Measurements from ENCODE around the gene IPO7.
"Not testable (repeated sequence)": the region's sequence is repeated elsewhere in the genome, so short reads cannot be mapped to it uniquely, and the experiment has no call there.

Gene IPO7

GRCh38 chr11:9384535-9385326, at the start of gene IPO7:
TSS of gene IPO7 (plus strand) at chr11:9384652. CDS start at chr11:9384764, 112 bp downstream.
- Mint-ChIP-seq H3K4me3 (peak within 1 kb of the TSS; percentile 93), H3K4me1 (peaks cover 38% of the 10 kb centered on the region), H3K9me3 (peaks cover 8% of the 10 kb centered on the region), H3K27ac (peak within 1 kb of the TSS; percentile 99), H3K27me3 (ENCODE audit: low read depth, poor library complexity) (peaks cover 3% of the 10 kb centered on the region), H3K36me3 (ENCODE audit: low read depth) (peaks cover 28% of the 10 kb centered on the region)
- no peak for TF ChIP-seq CTCF (IDR thresholded peaks at IDR 0.05)
- peak; percentile 82 for DNase-seq

DNA sequence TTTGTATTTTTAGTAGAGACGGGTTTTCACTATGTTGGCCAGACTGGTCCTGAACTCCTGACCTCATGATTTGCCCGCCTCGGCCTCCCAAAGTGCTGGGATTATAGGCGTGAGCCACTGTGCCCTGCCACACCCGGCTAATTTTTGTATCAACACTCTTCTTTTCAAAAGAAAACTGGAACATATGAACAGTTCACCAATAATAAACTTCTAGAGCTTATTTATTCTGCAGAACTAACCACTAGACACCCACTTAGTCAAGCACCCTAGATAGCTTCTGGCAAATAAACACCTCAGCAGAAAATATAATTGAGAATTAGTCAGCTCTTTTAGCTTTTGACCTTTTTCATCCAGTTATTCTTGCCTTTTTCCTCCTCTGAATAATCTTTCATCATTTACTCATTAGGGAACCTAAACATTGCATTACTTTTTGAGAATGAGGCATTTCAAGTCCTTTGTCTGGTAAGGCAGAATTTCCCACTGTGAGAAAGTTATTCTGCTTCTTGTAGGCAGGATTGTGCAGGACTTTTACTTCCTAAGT, 42.7 kb upstream of the IPO7 start:
- peaks cover 12% of the 10 kb centered on the region for H3K4me1 Mint-ChIP-seq
- no peak for TF ChIP-seq CTCF (IDR thresholded peaks at IDR 0.05)
- no peaks in the 10 kb centered on the region for H3K36me3 Mint-ChIP-seq (ENCODE audit: low read depth)
- DNase-seq = no peak
- peaks cover 3% of the 10 kb centered on the region for H3K27me3 Mint-ChIP-seq (ENCODE audit: low read depth, poor library complexity)
- H3K27ac Mint-ChIP-seq = no peak overlapping the region
- H3K9me3 Mint-ChIP-seq = no peaks in the 10 kb centered on the region
- no peak overlapping the region for H3K4me3 Mint-ChIP-seq

- Mint-ChIP-seq H3K27me3 (ENCODE audit: low read depth, poor library complexity) (peaks cover 10% of the 10 kb centered on the region), H3K27ac (no peak overlapping the region)
- no peak for DNase-seq
These were observed 40.3 kb upstream of the IPO7 start for GRCh38 chr11:9344061-9344680.

DNA sequence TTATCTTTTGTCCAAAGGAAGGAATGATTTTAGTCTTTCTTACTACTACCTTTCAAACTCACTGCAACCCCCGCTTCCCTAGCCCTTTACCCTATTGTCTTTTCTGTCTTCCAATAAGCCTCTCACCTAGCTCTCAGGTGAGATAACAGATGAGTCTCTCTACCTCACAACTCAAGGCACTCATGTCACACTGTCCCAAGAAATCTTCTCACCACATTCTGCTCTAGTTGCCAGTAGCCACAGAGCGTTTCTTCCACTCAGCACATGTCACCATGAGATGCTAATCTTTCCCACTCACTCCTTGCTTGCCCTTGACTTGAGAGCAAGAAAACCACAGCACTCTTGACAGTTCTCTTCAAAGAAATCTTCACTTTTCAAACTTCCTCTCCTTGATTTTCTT, 37.4 kb upstream of the IPO7 start:
- peaks cover 7% of the 10 kb centered on the region for H3K27me3 Mint-ChIP-seq (ENCODE audit: low read depth, poor library complexity)
- no peak for TF ChIP-seq CTCF (IDR thresholded peaks at IDR 0.05)
- H3K27ac Mint-ChIP-seq = no peak overlapping the region
- no peak overlapping the region for H3K4me3 Mint-ChIP-seq
- peaks cover 12% of the 10 kb centered on the region for H3K4me1 Mint-ChIP-seq
- H3K9me3 Mint-ChIP-seq = no peaks in the 10 kb centered on the region
- no peak for DNase-seq
- H3K36me3 Mint-ChIP-seq (ENCODE audit: low read depth) = no peaks in the 10 kb centered on the region

More at GRCh38 chr11:9344061-9344680, 40.3 kb upstream of the IPO7 start:
- no peak for TF ChIP-seq CTCF (IDR thresholded peaks at IDR 0.05)
- Mint-ChIP-seq H3K9me3 (no peaks in the 10 kb centered on the region), H3K4me1 (peaks cover 12% of the 10 kb centered on the region), H3K4me3 (no peak overlapping the region), H3K36me3 (ENCODE audit: low read depth) (no peaks in the 10 kb centered on the region)

- not testable (repeated sequence) for H3K27ac Mint-ChIP-seq; H3K27me3 Mint-ChIP-seq (ENCODE audit: low read depth, poor library complexity); H3K36me3 Mint-ChIP-seq (ENCODE audit: low read depth); H3K4me3 Mint-ChIP-seq; H3K9me3 Mint-ChIP-seq; DNase-seq
- peaks cover 12% of the 10 kb centered on the region for H3K4me1 Mint-ChIP-seq
These were observed 36.7 kb upstream of the IPO7 start for GRCh38 chr11:9347779-9348178.

- no peaks in the 10 kb centered on the region for H3K9me3 Mint-ChIP-seq
- DNase-seq = no peak
- H3K27me3 Mint-ChIP-seq (ENCODE audit: low read depth, poor library complexity) = peaks cover 7% of the 10 kb centered on the region
- TF ChIP-seq CTCF (IDR thresholded peaks at IDR 0.05) = no peak
- no peaks in the 10 kb centered on the region for H3K4me1 Mint-ChIP-seq
- H3K36me3 Mint-ChIP-seq (ENCODE audit: low read depth) = no peaks in the 10 kb centered on the region
- no peak overlapping the region for H3K27ac Mint-ChIP-seq
- H3K4me3 Mint-ChIP-seq = no peak overlapping the region
These were observed 33.1 kb upstream of the IPO7 start for GRCh38 chr11:9351321-9351881.

All from nephron progenitor cell (in vitro differentiated cells).